Renal cortical epithelial cell (primary cell): ENCODE data around the gene PIP5KL1. TPM values are rescaled to one million over a fixed set of nuclear protein-coding genes. Genes with fewer than 3 reads are reported as not detected.
A peak's percentile ranks its signal among the peaks of the same experiment; 100 is the strongest.

ENCODE experiments used
- DNase-seq: peaks from one replicate; pipeline ENCODE4 v3.0.0-alpha.2; 2011; ENCODE audit warnings: low read depth
- total RNA-seq: library from RNA; depleted of rRNA; stranded (reverse); fragments of >200 nt; gene quantifications from 2 replicates; pipeline ENCODE4 v1.2.3, GENCODE V29; 2014

PIP5KL1 gene
- total RNA-seq, 1 donor from 2014 or later, result 0.65 TPM

- no peak for DNase-seq
Observed at GRCh38 chr9:127929625-127929979, 975 bp downstream of the PIP5KL1 start.

GRCh38 chr9:127928676-127929624 lies 1.6 kb downstream of the PIP5KL1 start:
- no peak for DNase-seq

GRCh38 chr9:127927988-127928675 lies 2.4 kb downstream of the PIP5KL1 start:
- DNase-seq, result no peak

GRCh38 chr9:127927201-127927987 lies 3.2 kb downstream of the PIP5KL1 start:
- no peak for DNase-seq

GRCh38 chr9:127926906-127927200 lies 3.7 kb downstream of the PIP5KL1 start:
- no peak for DNase-seq

- no peak for DNase-seq
Observed at GRCh38 chr9:127925959-127926905, 4.3 kb downstream of the PIP5KL1 start.

- DNase-seq, result no peak
Observed at GRCh38 chr9:127924736-127925444, 5.7 kb downstream of the PIP5KL1 start.

- peak; percentile 72 for DNase-seq
Observed at GRCh38 chr9:127923771-127924170, 6.8 kb downstream of the PIP5KL1 start.

- no peak for DNase-seq
Observed at GRCh38 chr9:127923046-127923445, 7.5 kb downstream of the PIP5KL1 start.

GRCh38 chr9:127921557-127922120 lies 8.9 kb downstream of the PIP5KL1 start:
- DNase-seq, result no peak

GRCh38 chr9:127920794-127921193 lies 9.8 kb downstream of the PIP5KL1 start:
- DNase-seq, result no peak

GRCh38 chr9:127919253-127919815 lies 11.2 kb downstream of the PIP5KL1 start:
- peak; percentile 100 for DNase-seq

GRCh38 chr9:127918183-127919107 lies 12.1 kb downstream of the PIP5KL1 start:
- peak; percentile 19 for DNase-seq

GRCh38 chr9:127917603-127918002 lies 13.0 kb downstream of the PIP5KL1 start:
- no peak for DNase-seq

- peak; percentile 49 for DNase-seq
Observed at GRCh38 chr9:127916720-127917581, 13.6 kb downstream of the PIP5KL1 start, which contains the start of gene ST6GALNAC4. Gene ST6GALNAC4 (minus strand): TSS chr9:127917041. CDS start chr9:127916419, 622 bp downstream.

- DNase-seq, result no peak
Observed at GRCh38 chr9:127915801-127916719, 14.5 kb downstream of the PIP5KL1 start.
